Germinal center (tissue), 1 donor: ENCODE results near the gene UNC93B1.
A peak's percentile ranks its signal among the peaks of the same experiment; 100 is the strongest.

Experiments used
- DNase-seq: peaks from one replicate; pipeline ENCODE4 v3.0.0; 2012; ENCODE audit warnings: mixed read lengths, low spot score

The UNC93B1 gene, protein sequence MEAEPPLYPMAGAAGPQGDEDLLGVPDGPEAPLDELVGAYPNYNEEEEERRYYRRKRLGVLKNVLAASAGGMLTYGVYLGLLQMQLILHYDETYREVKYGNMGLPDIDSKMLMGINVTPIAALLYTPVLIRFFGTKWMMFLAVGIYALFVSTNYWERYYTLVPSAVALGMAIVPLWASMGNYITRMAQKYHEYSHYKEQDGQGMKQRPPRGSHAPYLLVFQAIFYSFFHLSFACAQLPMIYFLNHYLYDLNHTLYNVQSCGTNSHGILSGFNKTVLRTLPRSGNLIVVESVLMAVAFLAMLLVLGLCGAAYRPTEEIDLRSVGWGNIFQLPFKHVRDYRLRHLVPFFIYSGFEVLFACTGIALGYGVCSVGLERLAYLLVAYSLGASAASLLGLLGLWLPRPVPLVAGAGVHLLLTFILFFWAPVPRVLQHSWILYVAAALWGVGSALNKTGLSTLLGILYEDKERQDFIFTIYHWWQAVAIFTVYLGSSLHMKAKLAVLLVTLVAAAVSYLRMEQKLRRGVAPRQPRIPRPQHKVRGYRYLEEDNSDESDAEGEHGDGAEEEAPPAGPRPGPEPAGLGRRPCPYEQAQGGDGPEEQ

DNA sequence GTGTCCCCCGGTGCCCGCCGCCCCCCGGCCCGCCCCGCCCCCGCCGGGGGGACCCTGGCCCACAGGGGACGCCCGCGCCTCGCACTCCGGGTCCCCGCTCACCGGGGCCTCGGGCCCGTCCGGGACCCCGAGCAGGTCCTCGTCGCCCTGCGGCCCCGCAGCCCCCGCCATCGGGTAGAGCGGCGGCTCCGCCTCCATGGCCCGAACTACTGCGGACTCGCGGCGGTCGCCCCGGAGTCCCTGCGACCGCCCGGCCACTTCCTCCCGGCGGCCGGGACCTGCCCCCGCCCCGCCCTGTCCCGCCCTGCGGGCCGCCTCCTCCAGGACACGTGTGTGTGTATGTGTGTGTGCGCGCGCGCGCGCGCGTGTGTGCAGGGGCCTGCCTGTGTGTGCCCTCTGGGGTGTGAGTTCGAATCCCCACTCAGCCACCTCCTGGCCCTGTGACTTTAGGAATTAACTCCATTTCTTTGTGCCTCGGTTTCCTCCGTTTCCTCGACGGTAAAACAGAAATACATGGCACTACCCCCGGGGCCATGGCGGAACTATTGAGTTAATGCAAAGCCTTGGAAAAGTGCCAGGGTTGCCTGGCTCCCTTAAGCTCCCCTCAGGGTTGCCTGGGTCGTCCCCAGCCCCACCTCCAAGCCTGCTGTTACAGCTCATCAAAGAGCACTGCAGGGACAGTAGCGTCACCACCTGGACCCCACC lies at the start of gene UNC93B1:
Gene UNC93B1, minus strand, starts transcription at position 252 of the 705 bp plus-strand sequence. Its CDS starts 54 bp downstream, at position 198.
- peak; percentile 69 for DNase-seq

DNA sequence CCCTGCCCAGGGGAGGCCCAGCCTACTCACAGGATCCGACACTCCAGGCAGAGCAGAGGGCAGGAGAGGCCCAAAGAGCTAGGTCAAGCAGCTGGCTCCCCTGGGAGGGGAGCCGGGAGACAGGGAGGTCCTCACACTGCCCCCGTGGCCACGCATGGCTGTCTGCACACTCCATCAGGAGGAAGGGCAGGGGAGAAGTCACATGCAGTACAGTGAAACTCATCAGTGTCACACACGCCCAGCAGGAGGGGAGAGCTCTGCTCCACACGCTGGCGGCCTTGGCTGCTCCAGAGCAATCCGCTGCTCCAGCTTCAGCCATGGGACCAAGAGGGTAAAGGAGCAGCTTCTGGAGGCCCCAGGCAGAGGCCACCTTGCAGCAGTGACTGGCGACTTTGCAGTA lies 49.2 kb upstream of the UNC93B1 start:
- no peak for DNase-seq

GRCh38 chr11:68052137-68052873 lies 48.4 kb upstream of the UNC93B1 start:
- no peak for DNase-seq

- DNase-seq = no peak
Measured at GRCh38 chr11:68051191-68052136, 47.6 kb upstream of the UNC93B1 start.

- no peak for DNase-seq
Measured at GRCh38 chr11:68050371-68050841, 46.5 kb upstream of the UNC93B1 start.

DNA sequence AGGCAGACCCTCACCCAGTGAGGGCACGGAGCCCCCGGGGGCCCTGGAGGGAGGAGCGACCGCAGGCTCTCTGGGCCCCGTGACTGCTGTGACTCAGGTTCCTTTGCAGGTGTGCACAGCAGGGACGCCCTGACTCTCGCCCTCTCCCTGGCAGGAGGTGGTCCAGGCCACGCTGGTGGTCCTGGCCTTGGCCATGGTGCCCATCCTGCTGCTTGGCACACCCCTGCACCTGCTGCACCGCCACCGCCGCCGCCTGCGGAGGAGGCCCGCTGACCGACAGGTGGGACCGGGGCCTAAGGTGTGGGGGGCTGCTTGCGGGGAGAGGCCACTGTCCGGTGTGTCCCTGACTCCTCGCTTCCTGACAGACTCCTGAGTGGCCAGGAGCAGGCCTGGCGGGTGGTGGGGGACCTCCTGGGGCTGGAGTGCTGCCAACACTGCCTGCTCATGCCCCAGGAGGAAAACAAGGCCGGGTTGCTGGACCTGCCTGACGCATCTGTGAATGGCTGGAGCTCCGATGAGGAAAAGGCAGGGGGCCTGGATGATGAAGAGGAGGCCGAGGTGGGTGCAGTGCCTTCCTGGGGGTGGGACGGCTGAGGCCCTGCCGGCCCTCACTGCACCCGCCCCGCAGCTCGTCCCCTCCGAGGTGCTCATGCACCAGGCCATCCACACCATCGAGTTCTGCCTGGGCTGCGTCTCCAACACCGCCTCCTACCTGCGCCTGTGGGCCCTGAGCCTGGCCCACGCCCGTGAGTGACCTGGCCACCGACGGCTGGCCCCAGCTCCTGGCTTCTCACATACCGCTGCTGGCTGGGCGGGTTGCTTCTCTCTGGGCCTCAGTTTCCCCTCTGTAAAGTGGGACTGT lies 45.8 kb upstream of the UNC93B1 start:
- no peak for DNase-seq

DNA sequence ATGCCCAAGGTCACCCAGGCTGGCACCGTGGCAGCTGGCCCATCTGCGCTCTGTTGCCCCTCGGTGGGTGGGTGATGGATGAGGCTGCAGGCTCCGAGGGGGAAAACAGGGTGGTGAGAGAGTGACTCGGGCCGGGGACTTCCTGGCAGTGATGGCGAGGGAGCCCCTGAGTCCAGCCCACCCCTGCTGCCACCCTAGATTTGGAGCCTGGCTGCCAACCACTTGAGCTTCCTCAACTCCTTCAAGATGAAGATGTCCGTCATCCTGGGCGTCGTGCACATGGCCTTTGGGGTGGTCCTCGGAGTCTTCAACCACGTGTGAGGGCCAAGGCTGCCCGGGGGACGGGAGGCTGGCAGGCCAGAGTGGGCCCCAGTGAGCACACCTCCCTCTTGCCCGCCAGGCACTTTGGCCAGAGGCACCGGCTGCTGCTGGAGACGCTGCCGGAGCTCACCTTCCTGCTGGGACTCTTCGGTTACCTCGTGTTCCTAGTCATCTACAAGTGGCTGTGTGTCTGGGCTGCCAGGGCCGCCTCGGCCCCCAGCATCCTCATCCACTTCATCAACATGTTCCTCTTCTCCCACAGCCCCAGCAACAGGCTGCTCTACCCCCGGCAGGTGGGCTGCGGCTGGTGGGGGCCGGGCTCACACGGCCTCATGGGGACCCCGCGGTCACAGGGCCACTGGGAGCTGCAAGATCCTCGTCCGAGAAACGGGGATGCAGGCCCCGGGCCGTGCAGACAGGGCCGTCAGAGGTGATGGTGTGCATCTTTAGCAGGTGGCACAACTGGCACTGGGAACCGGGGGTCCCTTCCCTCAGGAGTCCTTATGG lies 45.0 kb upstream of the UNC93B1 start:
- no peak for DNase-seq

GRCh38 chr11:68047437-68048290 lies 43.8 kb upstream of the UNC93B1 start:
- DNase-seq = no peak

GRCh38 chr11:68044898-68045351 lies 41.0 kb upstream of the UNC93B1 start:
- DNase-seq = no peak

DNA sequence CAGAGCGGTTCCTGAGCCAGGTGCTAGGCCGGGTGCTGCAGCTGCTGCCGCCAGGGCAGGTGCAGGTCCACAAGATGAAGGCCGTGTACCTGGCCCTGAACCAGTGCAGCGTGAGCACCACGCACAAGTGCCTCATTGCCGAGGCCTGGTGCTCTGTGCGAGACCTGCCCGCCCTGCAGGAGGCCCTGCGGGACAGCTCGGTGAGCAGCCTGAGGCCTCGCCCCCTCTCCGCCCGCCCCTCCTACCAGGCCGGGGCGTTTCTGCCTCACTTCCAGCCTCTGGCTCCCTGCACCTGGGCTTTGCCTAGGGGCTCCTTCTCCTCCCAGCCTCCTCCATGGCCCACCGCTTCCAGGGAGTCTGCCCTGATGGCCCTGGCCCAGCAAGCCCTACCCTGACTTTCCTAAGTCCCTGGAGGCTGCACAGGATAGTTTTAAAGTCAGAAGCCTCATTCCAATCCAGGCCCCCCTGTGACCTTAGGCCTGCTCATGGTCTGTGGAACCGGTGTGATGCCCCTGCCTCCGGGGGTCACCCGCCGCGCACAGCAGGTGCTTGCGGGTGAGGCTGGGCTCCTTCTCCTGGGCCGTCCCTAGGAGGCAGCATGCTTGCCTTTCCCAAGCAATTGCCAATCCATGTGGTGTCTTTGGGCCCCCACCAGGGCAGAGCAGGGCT lies 40.4 kb upstream of the UNC93B1 start:
- no peak for DNase-seq

DNA sequence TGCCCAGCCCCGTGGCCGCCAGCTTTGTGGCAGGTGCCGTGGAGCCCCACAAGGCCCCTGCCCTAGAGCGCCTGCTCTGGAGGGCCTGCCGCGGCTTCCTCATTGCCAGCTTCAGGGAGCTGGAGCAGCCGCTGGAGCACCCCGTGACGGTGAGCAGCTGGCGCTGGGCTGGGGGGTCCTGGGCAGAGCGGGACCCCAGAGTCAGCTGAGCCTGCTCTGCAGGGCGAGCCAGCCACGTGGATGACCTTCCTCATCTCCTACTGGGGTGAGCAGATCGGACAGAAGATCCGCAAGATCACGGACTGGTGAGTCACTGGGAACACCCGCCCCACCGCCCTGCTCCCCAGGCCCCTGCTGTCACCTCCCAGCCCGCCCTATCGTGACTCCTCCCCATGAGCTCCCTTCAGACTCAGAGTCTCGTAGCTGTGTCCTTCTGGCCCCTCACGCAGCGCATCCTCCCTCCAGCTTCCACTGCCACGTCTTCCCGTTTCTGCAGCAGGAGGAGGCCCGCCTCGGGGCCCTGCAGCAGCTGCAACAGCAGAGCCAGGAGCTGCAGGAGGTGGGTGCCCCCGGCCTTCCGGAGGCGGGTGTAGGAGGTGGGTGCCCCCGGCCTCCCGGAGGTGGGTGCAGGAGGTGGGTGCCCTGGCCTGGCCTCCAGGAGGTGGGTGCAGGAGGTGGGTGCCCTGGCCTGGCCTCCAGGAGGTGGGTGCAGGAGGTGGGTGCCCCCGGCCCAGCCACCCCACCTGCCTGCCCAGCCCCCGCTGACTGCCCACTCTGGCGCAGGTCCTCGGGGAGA lies 39.6 kb upstream of the UNC93B1 start:
- DNase-seq = no peak

DNA sequence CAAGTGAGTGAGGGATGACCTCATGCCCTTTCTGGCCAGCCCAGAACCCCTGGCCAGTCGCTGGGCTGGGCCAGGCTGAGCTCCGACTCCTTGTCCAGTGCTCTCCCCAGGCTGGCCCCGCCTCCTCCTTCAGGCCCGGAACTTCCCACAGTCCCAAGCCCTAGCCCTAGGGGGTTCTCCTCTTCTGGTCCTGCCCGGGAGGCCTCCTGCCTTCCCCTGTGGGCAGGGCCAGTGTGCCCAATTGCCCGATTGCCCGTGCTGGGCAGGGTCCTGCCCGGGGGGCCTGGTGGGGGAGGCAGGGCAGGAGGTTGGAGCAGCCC lies 39.1 kb upstream of the UNC93B1 start:
- DNase-seq = no peak

GRCh38 chr11:68042219-68043028 lies 38.5 kb upstream of the UNC93B1 start:
- DNase-seq = no peak

GRCh38 chr11:68041617-68042218 lies 37.8 kb upstream of the UNC93B1 start:
- no peak for DNase-seq

- DNase-seq = no peak
Measured at GRCh38 chr11:68040957-68041591, 37.2 kb upstream of the UNC93B1 start.
